Measurements from ENCODE around the gene OR1L8.

OR1L8 gene

DNA sequence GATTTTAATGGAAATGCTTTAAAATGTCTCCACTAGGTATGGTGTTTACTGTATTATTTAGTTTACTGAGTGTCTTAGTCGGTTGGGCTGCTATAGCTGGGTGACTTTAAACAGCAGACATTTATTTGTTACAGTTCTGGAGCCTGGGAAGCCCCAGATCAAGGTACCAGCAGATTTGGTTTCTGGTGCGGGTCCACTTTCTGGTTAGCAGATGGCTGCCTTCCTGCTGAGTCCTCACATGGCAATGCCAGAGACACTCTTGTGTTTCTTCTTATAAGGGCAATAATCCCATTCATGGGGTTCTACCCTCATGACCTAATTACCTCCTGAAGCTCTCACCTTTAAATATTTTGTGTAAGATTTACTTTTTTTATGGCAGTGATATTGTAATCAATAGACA, 65.0 kb downstream of the OR1L8 start:
- in situ Hi-C loops (cut with MboI; ENCODE audit: low sequenced_read_pairs) = no loop called here

Measured in HL-60/S4 (cell line).